NCI-H446 treated with DMSO at 0.1 percent for 48 hours (cell line): ENCODE results near the gene SCIMP.
"Not testable (repeated sequence)": the region's sequence is repeated elsewhere in the genome, so short reads cannot be mapped to it uniquely, and the experiment has no call there.

Experiments used
- DNase-seq: peaks from one replicate; lab custom pipeline; 2025; lab: John Stamatoyannopoulos, UW

SCIMP gene

DNA sequence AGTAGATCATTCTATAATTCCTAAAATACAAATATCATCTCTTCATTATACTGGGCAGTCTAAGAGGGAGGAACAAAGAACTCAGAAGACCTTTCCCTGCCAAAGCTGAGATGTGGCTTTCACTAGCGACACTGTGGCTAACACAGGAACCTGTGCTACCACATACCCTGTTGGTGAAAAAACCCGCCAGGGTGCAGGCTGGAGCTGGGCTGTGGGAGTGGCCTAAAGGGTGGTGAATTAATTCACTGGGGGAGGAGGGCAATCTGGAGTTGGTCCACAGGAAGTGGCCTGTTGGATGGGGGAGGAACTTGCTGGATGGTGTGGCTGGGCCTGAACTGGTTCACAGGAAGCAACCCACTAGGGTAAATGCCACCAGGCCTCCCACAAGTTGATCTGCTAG lies 50.4 kb downstream of the SCIMP start:
- no peak for DNase-seq

DNA sequence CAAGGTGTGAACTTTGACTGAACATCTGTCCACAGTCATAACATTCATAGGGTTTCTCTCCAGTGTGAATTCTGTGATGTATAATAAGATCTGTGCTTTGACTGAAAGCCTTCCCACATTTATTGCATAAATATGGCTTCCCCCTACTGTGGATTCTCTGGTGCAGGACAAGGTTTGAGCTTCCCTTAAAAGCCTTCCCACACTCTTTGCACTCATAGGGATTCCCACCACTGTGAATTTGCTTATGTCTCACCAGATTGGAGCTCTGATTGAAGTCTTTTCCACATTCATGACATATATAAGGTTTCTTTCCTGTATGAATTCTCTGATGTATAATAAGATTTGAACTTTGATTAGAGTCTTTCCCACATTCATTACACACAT lies 51.3 kb downstream of the SCIMP start:
- no peak for DNase-seq

DNA sequence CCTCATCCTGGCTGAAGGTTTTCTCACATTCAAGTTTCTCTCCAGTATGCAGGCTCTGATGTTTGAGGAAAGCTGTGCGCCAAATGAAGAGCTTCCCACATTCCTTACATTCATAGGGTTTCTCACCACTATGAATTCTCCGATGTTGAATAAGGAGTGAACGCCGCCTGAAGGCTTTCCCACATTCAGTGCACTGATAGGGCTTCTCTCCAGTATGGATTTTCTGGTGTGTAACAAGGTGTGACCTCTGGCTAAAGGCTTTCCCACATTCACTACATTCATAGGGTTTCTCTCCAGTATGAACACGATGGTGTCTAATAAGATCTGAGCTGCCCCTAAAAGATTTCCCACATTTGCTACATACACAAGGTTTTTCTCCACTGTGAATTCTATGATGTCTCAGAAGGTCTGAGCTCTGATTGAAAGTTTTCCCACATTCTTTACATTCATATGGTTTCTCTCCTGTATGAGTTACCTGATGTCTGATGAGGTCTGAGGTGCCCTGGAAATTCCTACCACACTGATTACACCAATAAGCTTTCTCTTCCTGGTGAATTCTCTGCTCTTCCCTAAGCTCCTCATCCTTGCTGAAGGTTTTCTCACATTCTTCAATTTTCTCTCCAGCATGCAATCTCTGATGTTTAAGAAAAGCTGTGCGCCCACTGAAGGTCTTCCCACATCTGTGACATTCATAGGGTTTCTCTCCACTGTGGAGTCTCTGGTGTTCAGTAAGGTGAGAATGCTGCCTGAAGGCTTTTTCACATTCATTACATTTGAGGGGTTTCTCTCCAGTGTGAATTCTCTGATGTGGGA lies 51.9 kb downstream of the SCIMP start:
- no peak for DNase-seq

DNA sequence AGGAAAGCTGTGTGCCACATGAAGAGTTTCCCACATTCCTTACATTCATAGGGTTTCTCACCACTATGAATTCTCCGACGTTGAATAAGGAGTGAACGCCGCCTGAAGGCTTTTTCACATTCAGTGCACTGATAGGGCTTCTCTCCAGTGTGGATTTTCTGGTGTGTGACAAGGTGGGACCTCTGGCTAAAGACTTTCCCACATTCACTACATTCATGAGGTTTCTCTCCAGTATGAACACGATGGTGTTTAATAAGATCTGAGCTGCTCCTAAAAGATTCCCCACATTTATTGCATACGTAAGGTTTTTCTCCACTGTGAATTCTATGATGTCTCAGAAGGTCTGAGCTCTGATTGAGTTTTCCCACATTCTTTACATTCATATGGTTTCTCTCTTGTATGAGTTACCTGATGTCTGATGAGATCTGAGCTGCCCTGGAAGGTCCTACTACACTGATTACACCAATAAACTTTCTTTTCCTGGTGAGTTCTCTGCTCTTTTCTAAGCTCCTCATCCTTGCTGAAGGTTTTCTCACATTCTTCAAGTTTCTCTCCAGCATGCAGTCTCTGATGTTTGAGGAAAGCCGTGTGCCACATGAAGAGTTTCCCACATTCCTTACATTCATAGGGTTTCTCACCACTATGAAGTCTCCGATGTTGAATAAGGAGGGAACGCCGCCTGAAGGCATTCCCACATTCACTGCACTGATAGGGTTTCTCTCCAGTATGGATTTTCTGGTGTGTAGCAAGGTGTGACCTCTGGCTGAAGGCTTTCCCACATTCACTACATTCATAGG lies 53.0 kb downstream of the SCIMP start:
- no peak for DNase-seq

DNA sequence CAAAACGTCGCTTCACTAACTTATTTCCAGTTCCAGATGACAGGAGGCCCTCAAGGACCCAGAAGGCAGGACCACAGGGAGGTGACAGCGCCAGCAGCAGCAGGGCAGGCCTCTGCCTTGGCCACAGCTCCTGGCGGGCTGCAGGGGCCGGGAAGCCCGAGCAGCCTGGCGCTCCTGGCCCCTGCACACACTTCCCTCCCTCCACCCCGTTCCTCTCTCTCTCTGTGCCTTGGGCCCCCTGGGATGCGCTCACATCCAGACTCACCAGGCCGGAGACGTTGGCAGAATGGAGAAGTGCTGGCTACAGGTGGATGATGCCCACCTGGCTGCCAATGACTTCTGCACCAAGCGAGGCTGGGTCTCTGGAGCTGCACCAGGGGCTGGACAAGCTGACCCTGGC lies 55.7 kb downstream of the SCIMP start:
- no peak for DNase-seq

DNA sequence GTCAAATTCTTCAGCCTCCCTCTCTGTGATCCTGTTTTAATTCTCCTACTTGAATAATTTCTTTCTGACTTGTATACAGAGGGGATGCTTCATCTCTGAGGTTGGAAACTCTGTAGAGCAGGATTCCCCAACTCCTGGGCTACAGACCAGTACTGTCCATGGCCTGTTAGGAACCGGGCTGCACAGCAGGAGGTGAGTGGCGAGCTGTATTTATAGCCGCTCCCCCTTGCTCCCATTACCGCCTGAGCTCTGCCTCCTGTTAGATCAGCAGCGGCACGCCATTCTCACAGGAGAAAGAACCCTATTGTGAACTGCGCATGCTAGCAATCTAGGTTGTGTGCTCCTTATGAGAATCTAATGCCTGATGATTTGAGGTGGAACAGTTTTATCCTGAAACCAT lies 59.6 kb downstream of the SCIMP start:
- DNase-seq = not testable (repeated sequence)

DNA sequence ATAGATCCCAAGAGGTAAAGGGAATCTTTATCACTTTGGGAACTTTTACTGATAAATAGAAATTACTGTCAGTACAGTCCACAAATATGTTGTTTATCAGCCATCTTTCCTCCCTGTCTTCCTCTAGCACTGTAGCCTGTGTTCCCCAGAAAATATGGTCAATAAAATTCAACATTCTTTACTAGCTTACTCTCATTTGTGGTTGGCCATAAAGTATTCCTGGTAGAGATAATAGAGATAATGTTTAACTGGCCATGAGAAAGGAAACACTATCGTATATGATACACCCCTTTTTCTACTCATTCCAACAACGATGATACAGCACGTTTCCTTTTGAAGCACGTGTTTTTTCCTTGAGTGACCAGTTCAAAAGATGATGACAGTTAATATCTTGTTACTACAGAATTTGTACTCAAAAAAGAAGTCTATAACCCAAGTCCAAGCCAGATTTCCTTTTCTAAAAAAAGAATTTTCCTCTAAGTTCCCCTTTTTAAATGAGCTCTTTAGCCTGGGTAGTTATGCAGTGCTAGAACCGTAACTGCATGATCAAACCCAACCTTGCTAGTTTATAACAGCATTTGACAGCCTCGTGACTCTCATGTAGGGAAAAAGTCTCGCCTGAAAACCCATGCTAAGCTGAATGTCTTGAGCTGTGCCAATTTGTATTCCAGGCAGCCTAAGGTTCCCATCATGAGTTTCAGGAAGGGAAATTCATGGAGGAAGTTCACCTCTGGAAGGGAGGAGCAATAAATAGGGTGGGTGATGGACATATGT lies 68.7 kb downstream of the SCIMP start:
- not testable (repeated sequence) for DNase-seq

DNA sequence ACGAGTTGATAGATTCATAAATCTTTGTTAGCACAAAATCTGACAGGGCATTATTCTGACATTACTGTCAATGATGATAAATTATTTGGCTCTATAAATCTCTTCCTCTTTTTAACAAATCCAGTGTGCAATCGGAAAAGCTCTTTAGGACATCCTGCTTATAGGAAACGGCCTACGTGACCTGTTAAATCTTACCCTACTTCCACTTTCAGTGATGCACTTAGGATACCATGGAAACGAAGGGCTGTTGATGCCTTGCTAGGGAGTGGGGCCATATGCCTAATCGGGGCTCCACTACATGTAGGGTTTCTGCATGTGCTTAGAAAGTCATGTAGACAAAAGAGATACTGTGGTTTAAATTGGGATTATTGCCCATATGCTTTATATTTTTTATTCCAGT lies 70.2 kb downstream of the SCIMP start:
- DNase-seq = no peak

DNA sequence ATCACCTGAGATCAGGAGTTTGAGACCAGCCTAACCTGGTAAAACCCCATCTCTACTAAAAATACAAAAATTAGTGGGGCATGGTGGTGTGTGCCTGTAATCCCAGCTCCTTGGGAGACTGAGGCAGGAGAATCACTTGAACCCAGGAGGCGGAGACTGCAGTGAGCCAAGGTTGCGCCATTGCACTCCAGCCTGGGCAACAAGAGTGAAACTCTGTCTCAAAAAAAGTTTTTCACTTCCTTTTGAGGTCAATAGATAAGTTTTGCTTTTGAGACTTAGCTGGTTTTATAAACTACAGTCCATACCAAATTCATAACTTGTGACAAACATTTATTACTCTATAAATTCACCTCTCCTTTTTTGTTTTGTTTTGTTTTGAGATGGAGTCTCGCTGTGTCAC lies 72.9 kb downstream of the SCIMP start:
- DNase-seq = not testable (repeated sequence)

DNA sequence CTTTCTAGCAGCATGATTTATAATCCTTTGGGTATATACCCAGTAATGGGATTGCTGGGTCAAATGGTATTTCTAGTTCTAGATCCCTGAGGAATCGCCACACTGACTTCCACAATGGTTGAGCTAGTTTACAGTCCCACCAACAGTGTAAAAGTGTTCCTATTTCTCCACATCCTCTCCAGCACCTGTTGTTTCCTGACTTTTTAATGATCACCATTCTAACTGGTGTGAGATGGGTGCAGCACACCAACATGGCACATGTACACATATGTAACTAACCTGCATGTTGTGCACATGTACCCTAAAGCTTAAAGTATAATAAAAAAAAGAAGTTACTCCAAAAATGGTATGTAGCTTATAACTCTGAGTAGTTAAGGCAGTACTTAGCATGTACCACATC lies 74.0 kb downstream of the SCIMP start:
- not testable (repeated sequence) for DNase-seq
